Measurements from ENCODE around the gene METRN.

Gene METRN

DNA sequence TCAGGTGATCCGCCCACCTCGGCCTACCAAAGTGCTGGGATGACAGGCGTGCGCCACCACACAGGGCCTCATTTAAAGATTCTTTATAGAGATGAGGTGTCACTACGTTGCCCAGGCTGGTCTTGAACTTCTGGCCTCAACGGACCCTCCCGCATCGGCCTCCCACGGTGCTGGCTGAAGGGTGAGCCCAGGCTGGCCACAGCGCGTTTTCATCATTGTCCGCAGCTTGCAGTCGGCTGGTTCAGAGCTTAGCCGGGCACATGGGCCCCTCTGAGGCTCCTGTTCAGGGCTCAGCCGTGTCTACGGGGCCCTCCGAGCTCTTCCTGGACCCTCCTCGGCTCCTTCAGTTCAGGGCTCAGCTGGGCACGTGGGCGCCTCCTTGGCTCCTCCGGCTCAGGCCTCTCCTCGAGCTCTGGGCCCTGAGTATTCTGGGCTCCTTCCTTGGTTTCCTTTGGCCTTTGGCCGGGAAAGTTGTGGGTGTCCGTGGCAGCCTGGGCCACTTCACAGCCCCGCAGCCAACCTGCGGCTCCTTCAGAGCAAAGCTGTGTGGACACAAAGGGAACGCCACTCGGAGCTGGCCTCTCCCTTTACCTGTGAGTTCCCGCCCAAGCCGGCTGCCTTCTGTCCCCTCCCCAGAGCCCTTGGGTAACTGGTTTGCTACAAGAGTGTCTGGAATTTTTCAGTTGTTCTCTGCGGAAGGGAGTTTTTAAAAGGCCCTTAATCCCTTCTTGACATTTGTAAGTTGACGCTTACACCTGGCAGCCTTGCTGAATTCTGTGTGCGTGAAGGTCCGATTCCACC lies 44.4 kb downstream of the METRN start:
- DNase-seq (ENCODE audit: low spot score): no peak

DNA sequence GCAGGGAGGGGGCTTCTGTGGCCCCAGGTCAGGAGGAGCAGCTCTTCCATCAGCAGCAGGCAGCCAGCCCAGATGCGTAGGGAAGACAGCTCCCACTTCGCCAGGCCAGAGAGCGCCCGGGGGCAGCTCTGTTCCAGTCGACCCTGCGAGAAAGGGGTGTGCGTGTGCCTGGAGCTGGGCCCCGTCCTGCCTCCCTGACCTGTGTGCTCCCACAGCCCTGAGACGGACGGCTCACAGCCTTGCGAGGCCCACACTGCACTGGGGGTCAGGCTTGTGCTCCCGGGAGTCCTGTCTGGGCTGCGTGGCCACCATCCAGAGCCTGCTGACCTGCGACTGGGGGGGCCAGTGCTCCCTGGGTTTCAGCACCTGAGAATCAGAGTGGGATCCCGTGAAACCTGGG lies 45.1 kb downstream of the METRN start:
- no peak for DNase-seq (ENCODE audit: low spot score)

DNA sequence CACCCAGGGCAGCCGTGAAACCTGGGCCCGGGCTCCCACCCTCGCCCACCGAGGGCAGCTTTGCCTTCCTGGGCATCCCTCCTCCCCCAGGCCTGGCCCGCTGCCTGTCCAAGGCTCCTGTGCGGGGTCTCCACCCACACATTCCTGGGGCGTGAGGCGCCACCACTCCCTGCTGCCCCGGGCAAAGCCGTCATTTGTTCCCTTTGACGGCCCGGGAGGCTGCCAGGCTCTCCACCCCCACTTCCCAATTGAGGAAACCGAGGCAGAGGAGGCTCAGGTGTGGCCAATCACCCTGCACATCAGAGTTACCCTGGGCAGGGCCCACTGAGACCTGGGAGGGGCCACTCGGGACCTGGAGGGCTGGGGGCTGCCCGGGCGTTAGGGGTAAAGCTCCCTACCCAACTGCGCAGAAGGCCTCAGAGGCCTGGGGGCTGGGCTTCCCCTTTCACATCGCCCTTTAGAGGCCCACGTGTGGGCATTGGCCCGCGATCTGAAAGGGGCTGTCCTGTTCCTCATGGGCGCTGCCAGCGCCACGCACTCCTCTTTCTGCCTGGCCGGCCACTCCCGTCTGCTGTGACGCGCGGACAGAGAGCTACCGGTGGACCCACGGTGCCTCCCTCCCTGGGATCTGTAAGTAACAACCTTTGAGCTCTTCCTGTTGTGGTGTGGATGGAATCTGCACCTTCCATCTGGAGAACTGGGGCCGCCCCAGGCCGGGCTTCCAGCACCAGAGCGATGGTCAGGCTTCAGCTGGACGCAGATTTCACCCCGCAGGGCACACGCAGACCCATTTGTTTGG lies 45.8 kb downstream of the METRN start, which contains the start of gene MSLN:
TSS of gene MSLN (plus strand) at position 190 of the 799 bp plus-strand sequence. CDS start 1,947 bp downstream, outside the sequence.
- no peak for DNase-seq (ENCODE audit: low spot score)

DNA sequence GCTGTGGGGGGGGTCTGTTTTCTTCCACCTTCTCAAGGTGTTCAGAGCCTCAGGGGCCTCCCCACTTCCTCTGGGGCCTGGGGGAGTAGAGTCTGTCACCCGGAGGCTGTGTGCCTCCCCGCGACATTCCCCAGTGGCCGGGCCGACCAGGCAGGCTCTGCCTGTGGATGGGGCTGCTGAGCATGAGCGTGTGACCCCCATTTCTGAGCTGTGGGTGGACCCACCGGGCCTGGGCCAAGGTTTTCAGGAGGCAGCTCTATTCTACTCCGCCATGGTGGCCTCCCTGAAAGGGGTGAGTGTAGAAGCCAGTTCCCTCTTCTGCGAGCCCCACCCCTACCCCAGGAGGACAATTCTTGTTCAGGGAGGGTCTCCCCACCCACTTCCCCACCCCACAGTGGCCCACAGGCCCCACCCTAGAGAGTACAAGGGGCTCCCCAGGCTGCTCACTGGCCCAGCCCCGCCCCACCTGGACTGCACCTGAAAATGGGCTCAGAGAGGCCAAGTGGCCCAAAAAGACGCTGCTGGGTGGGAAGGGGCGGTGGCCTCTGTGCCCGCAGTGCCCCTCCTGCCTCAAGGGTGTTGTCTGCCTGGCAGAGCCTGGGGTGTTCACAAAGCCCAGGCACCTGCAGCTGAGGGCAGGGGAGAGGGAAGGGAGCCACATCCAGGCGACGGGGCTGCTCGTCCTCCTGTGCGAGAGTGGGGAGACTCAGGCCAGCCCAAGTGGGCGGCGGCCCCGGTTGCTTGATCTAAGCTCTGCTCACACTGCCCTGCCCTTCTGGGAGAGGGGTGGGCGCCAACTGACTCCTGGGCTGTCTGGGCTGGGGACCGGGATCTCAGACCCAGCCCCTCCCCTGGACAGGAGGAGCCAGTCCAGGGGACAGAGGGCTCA lies 47.0 kb downstream of the METRN start:
- no peak for DNase-seq (ENCODE audit: low spot score)

DNA sequence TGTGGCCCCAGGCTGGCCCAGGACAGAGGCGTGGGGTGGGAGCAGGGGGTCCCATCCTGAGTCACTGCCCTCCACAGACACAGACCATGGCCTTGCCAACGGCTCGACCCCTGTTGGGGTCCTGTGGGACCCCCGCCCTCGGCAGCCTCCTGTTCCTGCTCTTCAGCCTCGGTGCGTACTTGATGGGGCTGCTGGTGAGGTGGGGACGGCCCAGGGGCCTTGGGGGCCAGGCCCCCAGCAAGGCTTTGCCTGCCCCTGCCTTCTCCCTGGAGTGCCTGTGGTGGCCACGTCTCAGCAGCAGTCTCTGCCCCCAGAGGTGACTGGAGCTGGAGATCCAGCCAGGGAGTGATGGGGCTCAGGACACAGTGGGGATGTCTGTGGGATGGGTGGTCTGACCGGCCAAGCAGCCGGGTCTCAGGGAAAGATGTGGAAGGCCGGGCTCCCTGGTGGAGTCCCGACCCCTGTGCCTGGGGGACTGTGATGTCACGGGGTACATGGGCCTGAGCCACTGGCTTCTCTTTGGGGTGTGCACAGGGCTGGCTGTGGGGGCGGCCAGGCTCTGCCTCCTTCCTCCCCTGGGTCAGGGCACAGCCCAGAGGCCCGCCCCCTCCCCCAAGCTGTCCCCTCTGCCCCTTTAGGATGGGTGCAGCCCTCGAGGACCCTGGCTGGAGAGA lies 47.8 kb downstream of the METRN start:
- no peak for DNase-seq (ENCODE audit: low spot score)

DNA sequence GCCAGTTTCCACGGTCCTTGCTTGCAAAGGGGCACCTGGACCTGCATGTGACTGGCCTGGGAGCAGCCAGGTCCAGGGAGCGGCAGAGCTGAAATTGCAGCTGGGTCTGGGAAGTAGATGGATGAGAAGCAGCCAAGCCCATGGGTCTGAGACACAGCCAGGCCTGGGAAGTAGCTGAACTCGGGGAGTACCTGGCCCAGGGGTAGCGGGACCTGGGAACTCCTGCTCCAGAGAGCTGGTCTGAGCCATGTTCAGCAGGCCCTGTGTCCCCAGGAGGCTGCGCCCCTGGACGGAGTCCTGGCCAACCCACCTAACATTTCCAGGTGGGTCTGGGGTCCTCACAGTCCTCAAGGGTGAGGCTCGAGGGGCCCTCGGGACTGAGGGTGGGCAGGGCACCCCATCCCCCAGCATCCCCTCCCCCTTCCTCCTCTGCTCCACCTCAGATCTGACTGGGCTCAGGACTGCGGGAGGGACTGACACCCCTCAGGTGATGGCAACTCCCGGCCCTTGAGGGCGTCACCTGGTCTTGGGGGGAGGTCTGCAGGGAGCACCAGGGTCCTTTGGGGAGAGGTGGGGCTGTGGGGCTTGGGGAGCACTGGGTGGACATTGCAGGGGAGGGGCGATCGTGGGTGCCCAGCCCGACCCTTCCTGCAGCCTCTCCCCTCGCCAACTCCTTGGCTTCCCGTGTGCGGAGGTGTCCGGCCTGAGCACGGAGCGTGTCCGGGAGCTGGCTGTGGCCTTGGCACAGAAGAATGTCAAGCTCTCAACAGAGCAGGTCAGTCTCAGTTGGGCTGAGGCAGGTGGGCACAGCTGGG lies 48.7 kb downstream of the METRN start:
- no peak for DNase-seq (ENCODE audit: low spot score)

DNA sequence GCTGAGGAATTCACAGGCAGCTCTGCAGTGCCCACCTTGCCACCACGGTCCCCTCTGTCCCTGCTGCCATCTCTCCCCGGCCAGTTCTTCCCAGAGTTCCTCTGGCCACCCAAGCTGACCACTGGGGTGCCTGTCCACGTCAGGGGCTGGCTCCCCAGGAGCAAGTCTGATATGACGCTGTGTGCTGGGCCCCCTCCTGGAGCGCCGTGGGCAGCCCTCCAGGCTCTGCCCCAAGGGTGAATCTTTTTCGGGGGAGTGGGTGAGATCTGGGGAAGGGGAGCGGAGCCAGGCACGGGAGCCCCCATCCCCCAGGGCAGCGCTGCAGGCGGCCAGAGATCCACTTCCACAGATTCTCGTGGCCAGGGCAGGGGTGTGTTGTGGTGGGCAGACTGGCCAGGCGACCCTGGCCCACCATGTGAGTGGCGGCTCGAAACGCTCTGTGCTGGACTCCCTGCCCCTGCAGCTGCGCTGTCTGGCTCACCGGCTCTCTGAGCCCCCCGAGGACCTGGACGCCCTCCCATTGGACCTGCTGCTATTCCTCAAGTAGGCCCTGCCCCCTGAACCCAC lies 49.3 kb downstream of the METRN start:
- DNase-seq (ENCODE audit: low spot score): no peak

DNA sequence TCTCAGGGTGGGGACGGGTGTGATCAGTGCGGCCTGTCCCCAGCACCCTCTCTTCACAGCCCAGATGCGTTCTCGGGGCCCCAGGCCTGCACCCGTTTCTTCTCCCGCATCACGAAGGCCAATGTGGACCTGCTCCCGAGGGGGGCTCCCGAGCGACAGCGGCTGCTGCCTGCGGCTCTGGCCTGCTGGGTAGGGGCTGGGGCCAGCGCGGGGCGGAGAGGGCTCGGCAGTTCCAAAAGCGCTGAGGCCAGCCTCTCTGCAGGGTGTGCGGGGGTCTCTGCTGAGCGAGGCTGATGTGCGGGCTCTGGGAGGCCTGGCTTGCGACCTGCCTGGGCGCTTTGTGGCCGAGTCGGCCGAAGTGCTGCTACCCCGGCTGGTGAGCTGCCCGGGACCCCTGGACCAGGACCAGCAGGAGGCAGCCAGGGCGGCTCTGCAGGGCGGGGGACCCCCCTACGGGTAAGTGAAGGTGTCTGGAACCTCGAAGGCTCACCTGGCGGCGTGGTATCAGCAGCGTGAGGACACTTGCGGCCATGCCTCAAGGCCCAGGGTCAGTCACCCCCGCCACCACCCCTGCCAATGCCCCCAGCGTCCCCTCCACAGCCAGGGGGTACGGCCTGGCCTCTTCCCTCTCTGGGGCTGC lies 50.0 kb downstream of the METRN start:
- no peak for DNase-seq (ENCODE audit: low spot score)

DNA sequence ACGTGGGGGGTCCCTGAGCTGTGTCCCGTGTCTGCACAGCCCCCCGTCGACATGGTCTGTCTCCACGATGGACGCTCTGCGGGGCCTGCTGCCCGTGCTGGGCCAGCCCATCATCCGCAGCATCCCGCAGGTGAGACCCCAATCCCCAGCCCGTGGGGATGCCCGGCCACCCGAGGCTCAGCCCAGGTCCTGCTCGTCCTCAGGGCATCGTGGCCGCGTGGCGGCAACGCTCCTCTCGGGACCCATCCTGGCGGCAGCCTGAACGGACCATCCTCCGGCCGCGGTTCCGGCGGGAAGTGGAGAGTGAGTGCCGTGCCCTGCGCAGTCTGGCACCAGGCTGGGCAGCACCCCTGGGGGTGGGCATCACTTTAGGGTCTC lies 50.6 kb downstream of the METRN start:
- DNase-seq (ENCODE audit: low spot score): no peak

DNA sequence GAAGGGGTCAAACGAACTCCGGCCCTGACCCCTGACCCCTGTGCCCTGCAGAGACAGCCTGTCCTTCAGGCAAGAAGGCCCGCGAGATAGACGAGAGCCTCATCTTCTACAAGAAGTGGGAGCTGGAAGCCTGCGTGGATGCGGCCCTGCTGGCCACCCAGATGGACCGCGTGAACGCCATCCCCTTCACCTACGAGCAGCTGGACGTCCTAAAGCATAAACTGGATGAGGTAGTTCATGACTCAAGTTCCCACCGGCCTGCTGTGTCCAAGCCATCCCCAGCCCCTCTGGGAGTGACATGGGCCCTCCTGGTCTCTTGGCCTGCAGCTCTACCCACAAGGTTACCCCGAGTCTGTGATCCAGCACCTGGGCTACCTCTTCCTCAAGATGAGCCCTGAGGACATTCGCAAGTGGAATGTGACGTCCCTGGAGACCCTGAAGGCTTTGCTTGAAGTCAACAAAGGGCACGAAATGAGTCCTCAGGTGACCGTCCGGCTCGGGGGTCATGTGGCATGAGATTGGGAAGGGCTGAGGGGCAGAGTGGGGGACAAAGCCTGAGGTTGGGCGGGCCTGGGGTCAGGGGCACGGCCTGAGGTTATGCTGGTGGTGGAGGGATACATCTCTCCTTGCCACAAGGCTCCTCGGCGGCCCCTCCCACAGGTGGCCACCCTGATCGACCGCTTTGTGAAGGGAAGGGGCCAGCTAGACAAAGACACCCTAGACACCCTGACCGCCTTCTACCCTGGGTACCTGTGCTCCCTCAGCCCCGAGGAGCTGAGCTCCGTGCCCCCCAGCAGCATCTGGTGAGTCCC lies 51.3 kb downstream of the METRN start:
- no peak for DNase-seq (ENCODE audit: low spot score)

DNA sequence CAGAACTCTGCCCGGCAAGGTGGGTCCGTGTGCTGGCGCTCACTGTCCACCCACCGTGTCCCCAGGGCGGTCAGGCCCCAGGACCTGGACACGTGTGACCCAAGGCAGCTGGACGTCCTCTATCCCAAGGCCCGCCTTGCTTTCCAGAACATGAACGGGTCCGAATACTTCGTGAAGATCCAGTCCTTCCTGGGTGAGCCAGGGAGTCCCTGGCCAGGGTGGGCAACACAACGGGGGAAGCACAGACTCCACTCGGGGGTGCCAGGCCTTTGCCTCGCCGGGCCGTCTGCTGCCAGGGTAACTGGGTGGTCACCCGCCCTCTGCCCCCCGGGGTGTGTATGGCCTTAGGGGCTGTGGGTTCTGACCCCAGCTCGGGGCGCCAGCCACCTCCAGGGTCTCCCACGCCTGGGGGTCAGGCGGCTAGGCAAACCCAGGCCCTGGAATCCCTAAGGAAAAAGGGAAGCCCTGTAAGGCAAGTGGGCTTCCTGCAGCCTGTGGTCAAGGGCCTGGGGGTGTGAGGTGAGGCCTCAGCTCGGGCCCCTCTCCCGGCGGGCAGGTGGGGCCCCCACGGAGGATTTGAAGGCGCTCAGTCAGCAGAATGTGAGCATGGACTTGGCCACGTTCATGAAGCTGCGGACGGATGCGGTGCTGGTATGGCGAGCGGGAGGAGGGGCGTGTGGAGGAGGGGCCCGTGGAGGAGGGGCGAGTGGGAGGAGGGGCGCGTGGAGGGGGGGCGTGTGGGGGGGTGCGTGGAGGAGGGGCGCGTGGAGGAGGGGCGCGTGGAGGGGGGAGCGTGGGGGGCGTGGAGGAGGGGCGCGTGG lies 52.1 kb downstream of the METRN start:
- no peak for DNase-seq (ENCODE audit: low spot score)

DNA sequence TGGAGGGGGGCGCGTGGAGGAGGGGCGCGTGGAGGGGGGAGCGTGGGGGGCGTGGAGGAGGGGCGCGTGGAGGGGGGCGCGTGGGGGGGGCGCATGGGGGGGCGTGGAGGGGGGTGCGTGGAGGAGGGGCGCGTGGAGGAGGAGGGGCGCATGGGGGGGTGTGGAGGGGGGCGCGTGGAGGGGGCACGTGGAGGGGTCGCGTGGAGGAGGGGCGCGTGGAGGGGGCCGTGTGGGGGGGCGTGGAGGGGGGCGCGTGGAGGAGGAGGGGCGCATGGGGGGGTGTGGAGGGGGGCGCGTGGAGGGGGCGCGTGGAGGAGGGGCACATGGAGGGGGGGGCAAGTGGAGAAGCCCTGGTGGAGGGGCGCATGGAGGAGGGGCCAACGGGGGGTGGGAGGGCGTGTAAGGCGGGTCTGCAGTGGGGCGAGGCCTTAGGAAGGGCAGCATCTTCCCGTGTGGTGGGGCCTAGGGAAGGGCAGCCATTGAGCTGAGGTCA lies 52.9 kb downstream of the METRN start:
- DNase-seq (ENCODE audit: low spot score): no peak

DNA sequence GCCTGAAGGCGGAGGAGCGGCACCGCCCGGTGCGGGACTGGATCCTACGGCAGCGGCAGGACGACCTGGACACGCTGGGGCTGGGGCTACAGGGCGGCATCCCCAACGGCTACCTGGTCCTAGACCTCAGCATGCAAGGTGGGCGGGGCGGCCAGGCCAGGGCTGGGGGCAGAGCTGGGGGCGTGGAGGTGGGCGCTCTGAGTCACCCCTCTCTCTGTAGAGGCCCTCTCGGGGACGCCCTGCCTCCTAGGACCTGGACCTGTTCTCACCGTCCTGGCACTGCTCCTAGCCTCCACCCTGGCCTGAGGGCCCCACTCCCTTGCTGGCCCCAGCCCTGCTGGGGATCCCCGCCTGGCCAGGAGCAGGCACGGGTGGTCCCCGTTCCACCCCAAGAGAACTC lies 53.5 kb downstream of the METRN start:
- no peak for DNase-seq (ENCODE audit: low spot score)

Data from putamen (tissue), 1 donor.